ENCODE data around the gene KRT16.

DNA sequence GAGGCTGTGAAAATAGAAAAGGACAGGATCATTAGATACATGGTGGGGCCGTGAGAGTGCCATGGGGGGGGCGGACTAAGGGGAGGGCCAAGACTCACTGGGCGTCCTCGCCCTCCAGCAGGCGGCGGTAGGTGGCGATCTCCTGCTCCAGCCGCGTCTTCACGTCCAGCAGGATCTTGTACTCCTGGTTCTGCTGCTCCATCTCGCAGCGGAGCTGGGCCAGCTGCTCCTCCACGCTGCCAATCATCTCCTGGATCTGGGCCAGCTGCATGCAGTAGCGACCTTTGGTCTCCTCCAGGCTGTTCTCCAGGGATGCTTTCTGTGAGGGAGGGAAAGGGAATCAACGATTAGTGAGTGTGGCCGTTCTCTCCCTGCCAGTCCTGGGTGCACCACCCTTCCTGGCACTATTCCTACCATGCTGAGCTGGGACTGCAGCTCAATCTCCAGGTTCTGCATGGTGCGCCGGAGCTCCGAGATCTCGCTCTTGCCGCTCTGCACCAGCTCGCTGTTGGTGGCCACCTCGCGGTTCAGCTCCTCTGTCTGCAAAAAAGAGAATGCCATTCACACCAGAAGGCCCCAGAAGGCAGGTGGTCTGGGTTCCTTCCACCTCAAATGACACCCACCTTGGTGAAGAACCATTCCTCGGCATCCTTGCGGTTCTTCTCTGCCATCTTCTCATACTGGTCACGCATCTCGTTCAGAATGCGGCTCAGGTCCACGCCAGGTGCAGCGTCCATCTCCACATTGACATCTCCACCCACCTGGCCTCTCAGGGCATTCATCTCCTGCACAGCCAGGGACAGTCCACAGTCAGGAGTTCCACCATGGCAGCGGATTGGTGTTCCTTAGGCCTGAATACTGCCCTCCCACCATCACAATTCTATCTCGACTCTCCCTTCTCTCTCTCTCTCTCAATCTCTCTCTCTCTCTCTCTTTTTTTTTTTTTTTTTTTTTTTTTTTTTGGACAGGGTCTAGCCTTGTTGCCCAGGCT lies 29.1 kb downstream of the KRT16 start:
- TF ChIP-seq POLR2AphosphoS5 (IDR thresholded peaks at IDR 0.05) (no peak), EP300 (IDR thresholded peaks at IDR 0.05) (no peak), POLR2A (IDR thresholded peaks at IDR 0.05) (no peak)
- TF ChIP-seq, protein P1, sequence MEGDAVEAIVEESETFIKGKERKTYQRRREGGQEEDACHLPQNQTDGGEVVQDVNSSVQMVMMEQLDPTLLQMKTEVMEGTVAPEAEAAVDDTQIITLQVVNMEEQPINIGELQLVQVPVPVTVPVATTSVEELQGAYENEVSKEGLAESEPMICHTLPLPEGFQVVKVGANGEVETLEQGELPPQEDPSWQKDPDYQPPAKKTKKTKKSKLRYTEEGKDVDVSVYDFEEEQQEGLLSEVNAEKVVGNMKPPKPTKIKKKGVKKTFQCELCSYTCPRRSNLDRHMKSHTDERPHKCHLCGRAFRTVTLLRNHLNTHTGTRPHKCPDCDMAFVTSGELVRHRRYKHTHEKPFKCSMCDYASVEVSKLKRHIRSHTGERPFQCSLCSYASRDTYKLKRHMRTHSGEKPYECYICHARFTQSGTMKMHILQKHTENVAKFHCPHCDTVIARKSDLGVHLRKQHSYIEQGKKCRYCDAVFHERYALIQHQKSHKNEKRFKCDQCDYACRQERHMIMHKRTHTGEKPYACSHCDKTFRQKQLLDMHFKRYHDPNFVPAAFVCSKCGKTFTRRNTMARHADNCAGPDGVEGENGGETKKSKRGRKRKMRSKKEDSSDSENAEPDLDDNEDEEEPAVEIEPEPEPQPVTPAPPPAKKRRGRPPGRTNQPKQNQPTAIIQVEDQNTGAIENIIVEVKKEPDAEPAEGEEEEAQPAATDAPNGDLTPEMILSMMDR (IDR thresholded peaks at IDR 0.05): no peak
